GM12865 (cell line): Measurements from ENCODE around the gene CYTH1.
A peak's percentile ranks its signal among the peaks of the same experiment; 100 is the strongest.

Experiments used
- DNase-seq: peaks from one replicate; pipeline ENCODE4 v3.0.0; 2010; ENCODE audit warnings: low read depth
- H3K4me3 ChIP-seq: 2 replicates; pipeline ENCODE4 v1.5.1; 2011; ENCODE audit warnings: mild to moderate bottlenecking, low read depth, low read length, control low read depth
- CTCF ChIP-seq: IDR thresholded peaks from 2 replicates; pipeline ENCODE4 v1.5.1; 2011; ENCODE audit warnings: low read length, control low read depth, low read depth, inconsistent platforms; ENCODE audit not compliant: insufficient read depth; ENCODE audit errors: missing control alignments

Gene CYTH1

GRCh38 chr17:78819402-78819801 is 37.3 kb upstream of the CYTH1 start:
- no peak for TF ChIP-seq CTCF
- no peak for DNase-seq
- H3K4me3 ChIP-seq = no peak overlapping the region

- no peak for DNase-seq
- no peak overlapping the region for H3K4me3 ChIP-seq
These were observed 36.9 kb upstream of the CYTH1 start for GRCh38 chr17:78818932-78819331.

GRCh38 chr17:78818152-78818846 is 36.2 kb upstream of the CYTH1 start:
- TF ChIP-seq CTCF = no peak
- H3K4me3 ChIP-seq = no peak overlapping the region
- no peak for DNase-seq

More at GRCh38 chr17:78818932-78819331, 36.9 kb upstream of the CYTH1 start:
- no peak for TF ChIP-seq CTCF

GRCh38 chr17:78817123-78817522 is 35.0 kb upstream of the CYTH1 start:
- no peak overlapping the region for H3K4me3 ChIP-seq
- no peak for TF ChIP-seq CTCF
- no peak for DNase-seq

GRCh38 chr17:78815696-78816095 is 33.6 kb upstream of the CYTH1 start:
- no peak for TF ChIP-seq CTCF
- DNase-seq = no peak
- no peak overlapping the region for H3K4me3 ChIP-seq

GRCh38 chr17:78812855-78813254 is 30.8 kb upstream of the CYTH1 start:
- no peak for TF ChIP-seq CTCF
- no peak overlapping the region for H3K4me3 ChIP-seq
- DNase-seq = peak; percentile 28

- DNase-seq = no peak
- TF ChIP-seq CTCF = no peak
These were observed 26.1 kb upstream of the CYTH1 start for GRCh38 chr17:78808163-78808562.

More at GRCh38 chr17:78808163-78808562, 26.1 kb upstream of the CYTH1 start:
- no peak overlapping the region for H3K4me3 ChIP-seq
